K562 (cell line): ENCODE data around the gene ADIPOR2.

Experiments used
- FOSL1 ChIP-seq: fragments of 200-800 bp; sonication (Bioruptor generic); conservative IDR thresholded peaks from 2 replicates; pipeline ENCODE4 v1.6.1; 2016; ENCODE audit warnings: missing genetic modification characterization, missing compliant biosample characterization
- POLR2A ChIP-seq: fragments of 450-650 bp; conservative IDR thresholded peaks from 2 replicates; pipeline ENCODE4 v1.6.1; 2016

- no peak for TF ChIP-seq FOSL1 (tag)
- TF ChIP-seq POLR2A, result no peak
Observed at GRCh38 chr12:1737652-1738286, 46.9 kb downstream of the ADIPOR2 start.
